Keratinocyte (primary cell): ENCODE data around the gene SCAPER. TPM values are rescaled to one million over a fixed set of nuclear protein-coding genes. Genes with fewer than 3 reads are reported as not detected.

Experiments used
- DNase-seq: peaks from one replicate; pipeline ENCODE4 v3.0.0-alpha.2; 2011; ENCODE audit warnings: low read depth, missing footprints, low spot score
- FAIRE-seq: peaks from 2 replicates; lab custom pipeline; 2011; peaks lifted over from hg19 to GRCh38; lab: Jason Lieb, UNC
- H2AFZ ChIP-seq: 2 replicates; pipeline ENCODE4 v1.6.0; 2012; ENCODE audit warnings: low read length, control low read depth, inconsistent platforms; ENCODE audit not compliant: control insufficient read depth
- H3K27ac ChIP-seq: 2 replicates; pipeline ENCODE4 v1.5.1; 2011; ENCODE audit warnings: low read length; ENCODE audit not compliant: control insufficient read depth, insufficient read depth
- H3K27me3 ChIP-seq: 3 replicates; pipeline ENCODE4 v1.6.0; 2011; ENCODE audit warnings: low read length; ENCODE audit not compliant: control insufficient read depth, insufficient read depth; ENCODE audit errors: extremely low read depth
- H3K36me3 ChIP-seq, 2 experiments: 2 replicates in 1 of 2; 3 replicates in 1 of 2; pipeline ENCODE4 v1.5.1; 2011; ENCODE audit warnings: low read length in 2 of 2, mild to moderate bottlenecking in 1 of 2; ENCODE audit not compliant: control insufficient read depth in 2 of 2, insufficient read depth in 2 of 2; ENCODE audit errors: extremely low read depth in 1 of 2
- H3K4me1 ChIP-seq: 3 replicates; pipeline ENCODE4 v1.5.1; 2011; ENCODE audit warnings: low read length; ENCODE audit not compliant: control insufficient read depth, insufficient read depth; ENCODE audit errors: extremely low read depth
- H3K4me2 ChIP-seq: 3 replicates; pipeline ENCODE4 v1.6.0; 2011; ENCODE audit warnings: low read depth, low read length; ENCODE audit not compliant: control insufficient read depth, insufficient read depth; ENCODE audit errors: extremely low read depth
- H3K4me3 ChIP-seq, 3 experiments: fragments of 200-600 bp in 1 of 3; sonication (generic) in 1 of 3; 2 replicates in 2 of 3; 3 replicates in 1 of 3; pipeline ENCODE4 v1.5.1; 2011 to 2016; ENCODE audit warnings: low read length in 3 of 3, mild to moderate bottlenecking in 3 of 3, control low read depth in 2 of 3, inconsistent platforms in 1 of 3, low read depth in 1 of 3, mixed read lengths in 1 of 3, mixed run types in 1 of 3, moderate library complexity in 1 of 3; ENCODE audit not compliant: control insufficient read depth in 2 of 3, insufficient read depth in 2 of 3; ENCODE audit errors: extremely low read depth in 1 of 3
- H3K79me2 ChIP-seq: 2 replicates; pipeline ENCODE4 v1.6.0; 2012; ENCODE audit warnings: low read length; ENCODE audit not compliant: control insufficient read depth, insufficient read depth
- H3K9ac ChIP-seq: 3 replicates; pipeline ENCODE4 v1.6.0; 2011; ENCODE audit warnings: low read length; ENCODE audit not compliant: control insufficient read depth, insufficient read depth; ENCODE audit errors: extremely low read depth
- H3K9me1 ChIP-seq: 3 replicates; pipeline ENCODE4 v1.6.0; 2011; ENCODE audit warnings: low read length; ENCODE audit not compliant: control insufficient read depth, insufficient read depth; ENCODE audit errors: extremely low read depth
- H3K9me3 ChIP-seq: 2 replicates; pipeline ENCODE4 v1.5.1; 2012; ENCODE audit warnings: low read depth, low read length; ENCODE audit not compliant: control insufficient read depth
- H4K20me1 ChIP-seq: 3 replicates; pipeline ENCODE4 v1.6.0; 2011; ENCODE audit warnings: low read length; ENCODE audit not compliant: control insufficient read depth, insufficient read depth; ENCODE audit errors: extremely low read depth
- CTCF ChIP-seq, 3 experiments: IDR thresholded peaks in 1 of 3; conservative IDR thresholded peaks in 1 of 3; optimal IDR thresholded peaks in 1 of 3; 2 replicates in 2 of 3; 3 replicates in 1 of 3; pipeline versions ENCODE3 to v1.5.1; 2011; ENCODE audit warnings: low read length in 3 of 3, mild to moderate bottlenecking in 3 of 3, moderate library complexity in 2 of 3, control low read depth in 1 of 3, inconsistent platforms in 1 of 3; ENCODE audit not compliant: insufficient read depth in 2 of 3; ENCODE audit errors: extremely low read depth in 1 of 3
- EZH2 ChIP-seq: IDR thresholded peaks from one replicate; pipeline ENCODE4 v1.6.1; 2012; ENCODE audit warnings: inconsistent platforms, mild to moderate bottlenecking, low read length, moderate library complexity
- dilution Hi-C: fragments of 300-500 bp; cut with MboI; formaldehyde crosslinking; loops from one replicate; pipeline ENCODE4 v1.7.0; 2020; ENCODE audit warnings: low sequenced_read_pairs; ENCODE audit not compliant: extremely low pct_ligation_motif_present
- polyA plus RNA-seq, 5 experiments: library from polyadenylated mRNA; depleted of rRNA in 3 of 5; stranded (reverse) in 3 of 5; stranded (forward) in 1 of 5; unstranded in 1 of 5; fragments of >200 nt; gene quantifications; 1 replicate in 1 of 5; 2 replicates in 3 of 5; 3 replicates in 1 of 5; pipeline versions ENCODE4 v1.2.1 to v1.2.3, GENCODE V29; 2011 to 2012; ENCODE audit warnings: missing spikeins in 2 of 5, low read depth in 1 of 5, low replicate concordance in 1 of 5

The SCAPER gene
- polyA plus RNA-seq, 1 donor (not counting 4 experiments of a cell fraction or from before 2014, with no cell fraction given) = 5.2 TPM

- Histone ChIP-seq H4K20me1 (no peaks in the 10 kb centered on the region), H3K9ac (no peak overlapping the region), H3K4me1 (no peaks in the 10 kb centered on the region), H3K27ac (no peak overlapping the region), H3K9me1 (no peaks in the 10 kb centered on the region), H3K36me3 (no peaks in the 10 kb centered on the region), H3K4me3 (no peak overlapping the region), H3K27me3 (no peaks in the 10 kb centered on the region), H3K9me3 (no peaks in the 10 kb centered on the region), H3K79me2 (no peaks in the 10 kb centered on the region), H3K4me2 (no peak overlapping the region), H2AFZ (no peak overlapping the region)
- no peak for DNase-seq
- dilution Hi-C loops = no loop called here
- TF ChIP-seq CTCF (optimal IDR thresholded peaks at IDR 0.05 in 1 of 3, IDR thresholded peaks at IDR 0.05 in 1 of 3, conservative IDR thresholded peaks at IDR 0.05 in 1 of 3; ENCODE audit: extremely low read depth in 1 of 3, insufficient read depth in 2 of 3, low read length in 3 of 3) (no peak), EZH2 (no peak)
- FAIRE-seq = no peak
Measured at GRCh38 chr15:76865548-76865991, 39.6 kb downstream of the SCAPER start.

DNA sequence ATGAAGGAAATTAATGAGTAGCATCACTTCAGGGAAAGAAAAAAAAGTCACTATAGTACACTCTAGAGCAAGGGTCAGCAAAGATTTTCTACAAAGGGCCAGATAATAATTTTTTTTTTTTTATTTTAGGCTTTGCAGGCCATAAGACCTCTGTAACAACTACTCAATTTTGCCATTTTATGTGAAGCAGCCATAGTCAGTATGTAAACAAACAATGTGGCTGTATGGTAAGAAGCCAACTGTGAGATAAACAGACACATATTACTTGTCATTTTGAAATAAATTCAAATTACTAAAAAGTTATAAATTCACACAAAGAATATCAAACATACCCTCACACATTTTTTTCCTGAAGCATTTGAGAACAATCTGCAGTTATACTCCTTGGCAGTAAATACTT is 40.6 kb downstream of the SCAPER start:
- H3K4me2 ChIP-seq = no peak overlapping the region
- no peaks in the 10 kb centered on the region for H3K4me1 ChIP-seq
- H3K79me2 ChIP-seq = no peaks in the 10 kb centered on the region
- H3K9ac ChIP-seq = no peak overlapping the region
- dilution Hi-C loops = no loop called here
- no peaks in the 10 kb centered on the region for H3K9me3 ChIP-seq
- no peak for TF ChIP-seq CTCF (optimal IDR thresholded peaks at IDR 0.05 in 1 of 3, IDR thresholded peaks at IDR 0.05 in 1 of 3, conservative IDR thresholded peaks at IDR 0.05 in 1 of 3; ENCODE audit: extremely low read depth in 1 of 3, insufficient read depth in 2 of 3, low read length in 3 of 3)
- TF ChIP-seq EZH2 = no peak
- no peak overlapping the region for H3K4me3 ChIP-seq
- no peak overlapping the region for H3K27ac ChIP-seq
- FAIRE-seq = no peak
- no peaks in the 10 kb centered on the region for H3K36me3 ChIP-seq
- H3K27me3 ChIP-seq = no peaks in the 10 kb centered on the region
- DNase-seq = no peak
- no peaks in the 10 kb centered on the region for H4K20me1 ChIP-seq
- no peak overlapping the region for H2AFZ ChIP-seq
- H3K9me1 ChIP-seq = no peaks in the 10 kb centered on the region
